Measurements from ENCODE around the gene CDK14. TPM values are rescaled to one million over a fixed set of nuclear protein-coding genes. Genes with fewer than 3 reads are reported as not detected.

CDK14 gene
- polyA plus RNA-seq, 1 donor from 2014 or later = 25.1 TPM

- Histone ChIP-seq H3K27me3 (ENCODE audit: insufficient read depth, low read depth, low read length) (no peaks in the 10 kb centered on the region), H3K4me3 (ENCODE audit: low read length) (no peak overlapping the region), H2AFZ (ENCODE audit: low read depth, low read length) (no peak overlapping the region), H3K9ac (ENCODE audit: low read length) (no peak overlapping the region), H3F3A (ENCODE audit: insufficient read depth, low read length, poor library complexity, severe bottlenecking) (no peaks in the 10 kb centered on the region), H4K20me1 (ENCODE audit: insufficient read depth) (no peaks in the 10 kb centered on the region), H3K27ac (ENCODE audit: low read length) (no peak overlapping the region), H3K9me3 (ENCODE audit: low read length) (no peaks in the 10 kb centered on the region), H3K4me2 (ENCODE audit: low read length) (no peak overlapping the region), H3K9me2 (ENCODE audit: insufficient read depth, low read length) (no peaks in the 10 kb centered on the region), H3K36me3 (ENCODE audit: insufficient read depth, low read length) (no peaks in the 10 kb centered on the region), H3K79me2 (replicated peaks; ENCODE audit: insufficient read depth, low read length) (no peaks in the 10 kb centered on the region)
- no peak for TF ChIP-seq SMC3 (conservative IDR thresholded peaks at IDR 0.05; ENCODE audit: poor library complexity)
- TF ChIP-seq CTCF (IDR thresholded peaks at IDR 0.05; ENCODE audit: poor library complexity, severe bottlenecking) = no peak
- TF ChIP-seq TAF1 (IDR thresholded peaks at IDR 0.05; ENCODE audit: low read depth) = no peak
- no peak for TF ChIP-seq EP300 (conservative IDR thresholded peaks at IDR 0.05; ENCODE audit: poor library complexity, severe bottlenecking)
- TF ChIP-seq REST (IDR thresholded peaks at IDR 0.05; ENCODE audit: borderline replicate concordance) = no peak
- TF ChIP-seq MXI1 (conservative IDR thresholded peaks at IDR 0.05; ENCODE audit: poor library complexity, severe bottlenecking) = no peak
- TF ChIP-seq RAD21 (conservative IDR thresholded peaks at IDR 0.05) = no peak
- TF ChIP-seq EZH2 (IDR thresholded peaks at IDR 0.05; ENCODE audit: borderline replicate concordance, insufficient read depth, low read length, poor library complexity, severe bottlenecking) = no peak
- no peak for TF ChIP-seq POLR2AphosphoS5 (IDR thresholded peaks at IDR 0.05)
Observed at GRCh38 chr7:90580051-90580450, 16.1 kb upstream of the CDK14 start.

GRCh38 chr7:90582164-90582563, 14.0 kb upstream of the CDK14 start:
- Histone ChIP-seq H3K9ac (ENCODE audit: low read length) (no peak overlapping the region), H3K79me2 (replicated peaks; ENCODE audit: insufficient read depth, low read length) (no peaks in the 10 kb centered on the region), H2AFZ (ENCODE audit: low read depth, low read length) (no peak overlapping the region), H3K36me3 (ENCODE audit: insufficient read depth, low read length) (no peaks in the 10 kb centered on the region), H3K9me3 (ENCODE audit: low read length) (no peaks in the 10 kb centered on the region), H3K27ac (ENCODE audit: low read length) (no peak overlapping the region), H3F3A (ENCODE audit: insufficient read depth, low read length, poor library complexity, severe bottlenecking) (no peaks in the 10 kb centered on the region), H3K27me3 (ENCODE audit: insufficient read depth, low read depth, low read length) (no peaks in the 10 kb centered on the region), H3K4me2 (ENCODE audit: low read length) (no peak overlapping the region), H3K4me3 (ENCODE audit: low read length) (no peak overlapping the region), H3K9me2 (ENCODE audit: insufficient read depth, low read length) (no peaks in the 10 kb centered on the region), H4K20me1 (ENCODE audit: insufficient read depth) (no peaks in the 10 kb centered on the region)
- TF ChIP-seq POLR2AphosphoS5 (IDR thresholded peaks at IDR 0.05) = no peak
- no peak for TF ChIP-seq TAF1 (IDR thresholded peaks at IDR 0.05; ENCODE audit: low read depth)
- no peak for TF ChIP-seq EP300 (conservative IDR thresholded peaks at IDR 0.05; ENCODE audit: poor library complexity, severe bottlenecking)

GRCh38 chr7:90584378-90584777, 11.7 kb upstream of the CDK14 start:
- H3K27ac ChIP-seq (ENCODE audit: low read length) = no peak overlapping the region
- no peaks in the 10 kb centered on the region for H4K20me1 ChIP-seq (ENCODE audit: insufficient read depth)
- H3F3A ChIP-seq (ENCODE audit: insufficient read depth, low read length, poor library complexity, severe bottlenecking) = no peaks in the 10 kb centered on the region
- no peak overlapping the region for H3K9ac ChIP-seq (ENCODE audit: low read length)
- H3K79me2 ChIP-seq (replicated peaks; ENCODE audit: insufficient read depth, low read length) = no peaks in the 10 kb centered on the region
- no peaks in the 10 kb centered on the region for H3K36me3 ChIP-seq (ENCODE audit: insufficient read depth, low read length)
- no peaks in the 10 kb centered on the region for H3K9me2 ChIP-seq (ENCODE audit: insufficient read depth, low read length)
- no peak overlapping the region for H2AFZ ChIP-seq (ENCODE audit: low read depth, low read length)
- no peaks in the 10 kb centered on the region for H3K9me3 ChIP-seq (ENCODE audit: low read length)
- no peaks in the 10 kb centered on the region for H3K27me3 ChIP-seq (ENCODE audit: insufficient read depth, low read depth, low read length)
- no peak overlapping the region for H3K4me2 ChIP-seq (ENCODE audit: low read length)
- no peak for TF ChIP-seq SMC3 (conservative IDR thresholded peaks at IDR 0.05; ENCODE audit: poor library complexity)
- no peak for TF ChIP-seq RAD21 (conservative IDR thresholded peaks at IDR 0.05)
- no peak for TF ChIP-seq CTCF (IDR thresholded peaks at IDR 0.05; ENCODE audit: poor library complexity, severe bottlenecking)
- TF ChIP-seq EZH2 (IDR thresholded peaks at IDR 0.05; ENCODE audit: borderline replicate concordance, insufficient read depth, low read length, poor library complexity, severe bottlenecking) = no peak
- no peak for TF ChIP-seq EP300 (conservative IDR thresholded peaks at IDR 0.05; ENCODE audit: poor library complexity, severe bottlenecking)
- TF ChIP-seq TAF1 (IDR thresholded peaks at IDR 0.05; ENCODE audit: low read depth) = no peak
- TF ChIP-seq POLR2AphosphoS5 (IDR thresholded peaks at IDR 0.05) = no peak
- TF ChIP-seq REST (IDR thresholded peaks at IDR 0.05; ENCODE audit: borderline replicate concordance) = no peak
- no peak for TF ChIP-seq MXI1 (conservative IDR thresholded peaks at IDR 0.05; ENCODE audit: poor library complexity, severe bottlenecking)
- no peak overlapping the region for H3K4me3 ChIP-seq (ENCODE audit: low read length)
